ENCODE measurements around the gene NAGA.

GRCh38 chr22:42076764-42077485 is 6.3 kb upstream of the NAGA start:
- TF ChIP-seq EZH2phosphoT487 (IDR thresholded peaks at IDR 0.05; ENCODE audit: insufficient read depth, low read depth) (no peak), EZH2 (IDR thresholded peaks at IDR 0.05; ENCODE audit: insufficient read depth, poor library complexity, severe bottlenecking) (no peak)
